HepG2 (cell line): ENCODE measurements around the gene FOXA1. TPM values are rescaled to one million over a fixed set of nuclear protein-coding genes. Genes with fewer than 3 reads are reported as not detected.

Source experiments
- CBX5 ChIP-seq: sonication (generic); formaldehyde crosslinking; IDR thresholded peaks from 2 replicates; pipeline ENCODE4 v1.4.0; 2020; ENCODE audit warnings: missing genetic modification reagents, borderline replicate concordance
- DRAP1 ChIP-seq: IDR thresholded peaks from 2 replicates; pipeline ENCODE4 v1.6.1; 2016; ENCODE audit warnings: missing genetic modification reagents, missing compliant biosample characterization
- FUBP1 ChIP-seq: sonication (generic); formaldehyde crosslinking; IDR thresholded peaks from 2 replicates; pipeline ENCODE4 v1.5.1; 2020; ENCODE audit warnings: missing genetic modification reagents, mild to moderate bottlenecking, borderline replicate concordance
- HOMEZ ChIP-seq: IDR thresholded peaks from 2 replicates; pipeline ENCODE4 v1.6.1; 2016; ENCODE audit warnings: low read depth
- JDP2 ChIP-seq: sonication (generic); formaldehyde crosslinking; IDR thresholded peaks from 2 replicates; pipeline ENCODE4 v1.8.1; 2022; ENCODE audit warnings: missing genetic modification reagents, borderline replicate concordance
- NAIF1 ChIP-seq: sonication (generic); formaldehyde crosslinking; IDR thresholded peaks from 2 replicates; pipeline ENCODE4 v1.5.0; 2020; ENCODE audit warnings: mild to moderate bottlenecking, missing genetic modification reagents, borderline replicate concordance
- RBFOX2 ChIP-seq: fragments of 200-400 bp; formaldehyde crosslinking; IDR thresholded peaks from 2 replicates; pipeline ENCODE4 v1.6.1; 2017; ENCODE audit warnings: low read depth, mild to moderate bottlenecking, low read length
- ZNF543 ChIP-seq: sonication (generic); formaldehyde crosslinking; IDR thresholded peaks from 2 replicates; pipeline ENCODE4 v1.4.0; 2020; ENCODE audit warnings: mild to moderate bottlenecking, missing genetic modification reagents
- ZNF878 ChIP-seq: sonication (generic); formaldehyde crosslinking; IDR thresholded peaks from 2 replicates; pipeline ENCODE4 v1.8.1; 2023; ENCODE audit warnings: mild to moderate bottlenecking, missing genetic modification reagents, moderate library complexity
- polyA plus RNA-seq, 8 experiments: library from polyadenylated mRNA; depleted of rRNA in 3 of 8; stranded (reverse) in 7 of 8; unstranded in 1 of 8; fragments of >200 nt; fragmentation: Illumina TruSeq in 4 of 8; extraction: Trizol in 4 of 8; gene quantifications; 2 replicates each; pipeline versions ENCODE4 v1.2.1 to v1.2.3, GENCODE V29; 2011 to 2016; ENCODE audit warnings: low read depth in 4 of 8, missing spikeins in 1 of 8, mixed read lengths in 1 of 8; ENCODE audit not compliant: insufficient read depth in 1 of 8
- total RNA-seq, 5 experiments: library from RNA; depleted of rRNA; stranded (reverse); fragments of >200 nt; fragmentation: Illumina TruSeq; extraction: Trizol; gene quantifications; 2 replicates each; pipeline ENCODE4 v1.2.3, GENCODE V29; 2016; ENCODE audit warnings: low read depth in 1 of 5
- TF ChIP-seq, protein P1 (sequence below): sonication (generic); formaldehyde crosslinking; IDR thresholded peaks from 2 replicates; pipeline ENCODE4 v1.9.0; 2021; ENCODE audit warnings: mild to moderate bottlenecking, missing genetic modification reagents
- TF ChIP-seq, protein P2 (sequence below): sonication (generic); formaldehyde crosslinking; IDR thresholded peaks from 2 replicates; pipeline ENCODE4 v1.4.0; 2020; ENCODE audit warnings: missing genetic modification reagents, borderline replicate concordance

Gene FOXA1
- total and polyA plus RNA-seq, 2 of the 13 experiments (the other 11 are each of a cell fraction or from before 2014, with no cell fraction given) = 43.4 to 58.6 TPM

DNA sequence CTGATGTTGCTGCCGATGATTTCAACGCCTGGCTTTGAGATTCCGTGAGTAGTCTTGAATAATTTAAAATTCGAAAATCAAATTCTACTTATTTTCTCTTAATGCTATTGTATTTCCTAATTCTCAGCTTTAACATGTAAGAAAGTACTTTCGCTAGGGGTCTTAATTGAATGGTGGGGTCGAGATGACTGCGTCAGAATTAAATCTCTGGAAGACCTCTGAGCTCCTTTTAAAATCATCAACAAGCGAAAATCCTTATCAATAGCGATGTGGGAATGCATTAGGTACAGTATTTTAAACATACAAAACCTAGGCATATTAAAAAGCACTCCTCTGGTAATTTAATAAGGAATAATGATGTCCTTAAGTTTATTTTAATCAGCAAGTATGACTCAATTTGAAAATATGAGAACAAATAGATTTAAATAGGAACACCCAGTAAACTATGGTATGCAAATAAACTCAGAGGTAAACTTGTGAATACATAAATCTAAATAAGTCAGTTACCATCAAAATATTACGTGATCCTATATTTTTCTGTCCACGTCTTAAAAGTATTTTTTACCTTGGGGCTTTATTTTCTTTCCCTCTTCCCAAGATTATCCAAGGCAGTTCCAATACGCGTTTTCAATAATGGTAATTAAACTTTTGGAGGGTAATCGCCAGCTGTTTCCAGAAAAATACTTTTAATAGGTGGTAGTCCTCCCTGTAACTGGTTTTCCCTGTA lies 1.4 kb downstream of the FOXA1 start (continued):
- TF ChIP-seq, protein P1, sequence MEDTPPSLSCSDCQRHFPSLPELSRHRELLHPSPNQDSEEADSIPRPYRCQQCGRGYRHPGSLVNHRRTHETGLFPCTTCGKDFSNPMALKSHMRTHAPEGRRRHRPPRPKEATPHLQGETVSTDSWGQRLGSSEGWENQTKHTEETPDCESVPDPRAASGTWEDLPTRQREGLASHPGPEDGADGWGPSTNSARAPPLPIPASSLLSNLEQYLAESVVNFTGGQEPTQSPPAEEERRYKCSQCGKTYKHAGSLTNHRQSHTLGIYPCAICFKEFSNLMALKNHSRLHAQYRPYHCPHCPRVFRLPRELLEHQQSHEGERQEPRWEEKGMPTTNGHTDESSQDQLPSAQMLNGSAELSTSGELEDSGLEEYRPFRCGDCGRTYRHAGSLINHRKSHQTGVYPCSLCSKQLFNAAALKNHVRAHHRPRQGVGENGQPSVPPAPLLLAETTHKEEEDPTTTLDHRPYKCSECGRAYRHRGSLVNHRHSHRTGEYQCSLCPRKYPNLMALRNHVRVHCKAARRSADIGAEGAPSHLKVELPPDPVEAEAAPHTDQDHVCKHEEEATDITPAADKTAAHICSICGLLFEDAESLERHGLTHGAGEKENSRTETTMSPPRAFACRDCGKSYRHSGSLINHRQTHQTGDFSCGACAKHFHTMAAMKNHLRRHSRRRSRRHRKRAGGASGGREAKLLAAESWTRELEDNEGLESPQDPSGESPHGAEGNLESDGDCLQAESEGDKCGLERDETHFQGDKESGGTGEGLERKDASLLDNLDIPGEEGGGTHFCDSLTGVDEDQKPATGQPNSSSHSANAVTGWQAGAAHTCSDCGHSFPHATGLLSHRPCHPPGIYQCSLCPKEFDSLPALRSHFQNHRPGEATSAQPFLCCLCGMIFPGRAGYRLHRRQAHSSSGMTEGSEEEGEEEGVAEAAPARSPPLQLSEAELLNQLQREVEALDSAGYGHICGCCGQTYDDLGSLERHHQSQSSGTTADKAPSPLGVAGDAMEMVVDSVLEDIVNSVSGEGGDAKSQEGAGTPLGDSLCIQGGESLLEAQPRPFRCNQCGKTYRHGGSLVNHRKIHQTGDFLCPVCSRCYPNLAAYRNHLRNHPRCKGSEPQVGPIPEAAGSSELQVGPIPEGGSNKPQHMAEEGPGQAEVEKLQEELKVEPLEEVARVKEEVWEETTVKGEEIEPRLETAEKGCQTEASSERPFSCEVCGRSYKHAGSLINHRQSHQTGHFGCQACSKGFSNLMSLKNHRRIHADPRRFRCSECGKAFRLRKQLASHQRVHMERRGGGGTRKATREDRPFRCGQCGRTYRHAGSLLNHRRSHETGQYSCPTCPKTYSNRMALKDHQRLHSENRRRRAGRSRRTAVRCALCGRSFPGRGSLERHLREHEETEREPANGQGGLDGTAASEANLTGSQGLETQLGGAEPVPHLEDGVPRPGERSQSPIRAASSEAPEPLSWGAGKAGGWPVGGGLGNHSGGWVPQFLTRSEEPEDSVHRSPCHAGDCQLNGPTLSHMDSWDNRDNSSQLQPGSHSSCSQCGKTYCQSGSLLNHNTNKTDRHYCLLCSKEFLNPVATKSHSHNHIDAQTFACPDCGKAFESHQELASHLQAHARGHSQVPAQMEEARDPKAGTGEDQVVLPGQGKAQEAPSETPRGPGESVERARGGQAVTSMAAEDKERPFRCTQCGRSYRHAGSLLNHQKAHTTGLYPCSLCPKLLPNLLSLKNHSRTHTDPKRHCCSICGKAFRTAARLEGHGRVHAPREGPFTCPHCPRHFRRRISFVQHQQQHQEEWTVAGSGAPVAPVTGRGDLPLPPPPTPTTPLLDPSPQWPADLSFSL (CRISPR knock-in tag) = no peak
- TF ChIP-seq JDP2 (CRISPR knock-in tag) (no peak), CBX5 (CRISPR knock-in tag) (no peak), FUBP1 (CRISPR knock-in tag) (no peak), HOMEZ (CRISPR knock-in tag) (no peak), NAIF1 (CRISPR knock-in tag) (peak; percentile 77), ZNF543 (CRISPR knock-in tag) (no peak), ZNF878 (peak; percentile 83; the same call in 1 of the 2 replicates), RBFOX2 (0 out of 2 replicates have a peak, but pooled peaks have one; percentile 30), DRAP1 (no peak)
- TF ChIP-seq, protein P2, sequence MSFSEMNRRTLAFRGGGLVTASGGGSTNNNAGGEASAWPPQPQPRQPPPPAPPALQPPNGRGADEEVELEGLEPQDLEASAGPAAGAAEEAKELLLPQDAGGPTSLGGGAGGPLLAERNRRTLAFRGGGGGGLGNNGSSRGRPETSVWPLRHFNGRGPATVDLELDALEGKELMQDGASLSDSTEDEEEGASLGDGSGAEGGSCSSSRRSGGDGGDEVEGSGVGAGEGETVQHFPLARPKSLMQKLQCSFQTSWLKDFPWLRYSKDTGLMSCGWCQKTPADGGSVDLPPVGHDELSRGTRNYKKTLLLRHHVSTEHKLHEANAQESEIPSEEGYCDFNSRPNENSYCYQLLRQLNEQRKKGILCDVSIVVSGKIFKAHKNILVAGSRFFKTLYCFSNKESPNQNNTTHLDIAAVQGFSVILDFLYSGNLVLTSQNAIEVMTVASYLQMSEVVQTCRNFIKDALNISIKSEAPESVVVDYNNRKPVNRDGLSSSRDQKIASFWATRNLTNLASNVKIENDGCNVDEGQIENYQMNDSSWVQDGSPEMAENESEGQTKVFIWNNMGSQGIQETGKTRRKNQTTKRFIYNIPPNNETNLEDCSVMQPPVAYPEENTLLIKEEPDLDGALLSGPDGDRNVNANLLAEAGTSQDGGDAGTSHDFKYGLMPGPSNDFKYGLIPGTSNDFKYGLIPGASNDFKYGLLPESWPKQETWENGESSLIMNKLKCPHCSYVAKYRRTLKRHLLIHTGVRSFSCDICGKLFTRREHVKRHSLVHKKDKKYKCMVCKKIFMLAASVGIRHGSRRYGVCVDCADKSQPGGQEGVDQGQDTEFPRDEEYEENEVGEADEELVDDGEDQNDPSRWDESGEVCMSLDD (CRISPR knock-in tag) = no peak
